Left ventricle myocardium inferior (tissue), 1 donor: ENCODE data around the gene TRMT112. TPM values are rescaled to one million over a fixed set of nuclear protein-coding genes. Genes with fewer than 3 reads are reported as not detected.
A peak's percentile ranks its signal among the peaks of the same experiment; 100 is the strongest.

Experiments
- DNase-seq: peaks from one replicate; pipeline ENCODE4 v3.0.0-alpha.2; 2020
- H3K27ac ChIP-seq: fragments of 200-600 bp; replicated peaks from 2 replicates; pipeline ENCODE4 v1.8.0; 2021
- H3K27me3 ChIP-seq: fragments of 200-600 bp; 2 replicates; pipeline ENCODE4 v1.8.0; 2021; ENCODE audit warnings: low read depth
- H3K36me3 ChIP-seq: fragments of 200-600 bp; 2 replicates; pipeline ENCODE4 v1.8.0; 2021
- H3K4me1 ChIP-seq: fragments of 200-600 bp; 2 replicates; pipeline ENCODE4 v1.8.0; 2021
- H3K4me3 ChIP-seq: fragments of 200-600 bp; 2 replicates; pipeline ENCODE4 v1.8.0; 2021; ENCODE audit warnings: mild to moderate bottlenecking, moderate library complexity
- H3K9me3 ChIP-seq: fragments of 200-600 bp; replicated peaks from 2 replicates; pipeline ENCODE4 v1.8.0; 2021
- intact Hi-C: fragments of 100-400 bp; cut with micrococcal nuclease; formaldehyde crosslinking; loops from one replicate; pipeline ENCODE4 v1.11.0; 2022
- total RNA-seq: library from RNA; stranded (reverse); fragmentation: NEBNext Ultra II Directional; extraction: Animal tissue kit (Norgen Biotek cat#: 25700); gene quantifications from one replicate; pipeline ENCODE4 v1.2.1, GENCODE V29; 2021
- TF ChIP-seq, protein P1 (sequence below): fragments of 200-600 bp; IDR thresholded peaks from 2 replicates; pipeline ENCODE4 v1.8.0; 2021; ENCODE audit warnings: antibody characterized with exemption, mild to moderate bottlenecking, borderline replicate concordance
- donor health status: DM: no; HTN: yes; CAD: no; lungs with severe emphysema.

The TRMT112 gene
- total RNA-seq, 1 donor from 2014 or later: 97.5 TPM

DNA sequence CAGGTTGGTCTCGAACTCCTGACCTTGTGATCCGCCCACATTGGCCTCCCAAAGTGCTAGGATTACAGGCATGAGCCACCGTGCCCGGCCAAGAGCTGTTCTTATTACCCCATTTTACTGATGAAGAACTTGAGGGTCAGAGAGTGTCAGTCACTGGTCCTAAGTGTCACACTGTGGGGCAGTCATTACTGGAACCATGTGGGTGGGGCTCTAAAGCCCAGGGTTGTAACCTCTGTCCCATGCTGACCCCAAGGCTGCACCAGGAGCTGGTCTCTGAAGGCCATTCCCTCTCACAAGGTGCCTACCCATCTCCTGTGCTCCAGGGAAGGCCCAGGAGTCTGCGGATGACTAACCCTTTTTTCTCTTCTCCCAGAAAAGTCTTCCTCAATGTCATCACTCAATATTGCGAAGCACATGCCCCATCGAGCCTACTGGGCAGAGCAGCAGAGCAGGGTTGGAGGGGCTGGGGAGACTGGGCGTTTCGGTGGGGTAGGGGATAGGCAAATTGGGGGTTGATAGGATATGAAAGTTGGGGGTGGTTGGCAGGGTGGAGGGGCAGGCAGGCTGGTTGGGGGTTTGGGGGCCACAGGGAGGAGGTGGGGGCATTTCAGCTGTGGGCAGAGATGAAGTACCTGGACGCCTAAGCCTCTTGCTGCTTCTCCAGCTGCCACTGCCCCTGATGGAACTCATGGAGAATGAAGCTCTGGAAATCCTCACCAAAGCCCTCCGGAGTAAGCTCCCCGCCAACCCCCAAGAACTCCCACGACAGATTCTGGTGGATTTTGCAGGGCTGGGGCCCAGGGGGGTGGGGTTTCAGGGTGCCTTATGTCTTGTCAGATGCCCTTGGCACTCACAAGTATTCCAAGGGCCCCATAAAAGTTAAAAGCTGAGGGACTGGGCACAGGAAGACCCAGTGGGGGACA is 14.0 kb downstream of the TRMT112 start:
- Histone ChIP-seq H3K9me3 (no peaks in the 10 kb centered on the region), H3K36me3 (peaks cover 7% of the 10 kb centered on the region), H3K27ac (peak overlapping the region; percentile 99), H3K4me3 (peak overlapping the region; percentile 77), H3K27me3 (peaks cover 25% of the 10 kb centered on the region), H3K4me1 (peaks cover 64% of the 10 kb centered on the region)
- intact Hi-C loops: loop anchor here (5.0 kb wide), 1 partner anchor 96 kb away; the partner anchor contains the start of gene FERMT3
- DNase-seq: no peak
- TF ChIP-seq, protein P1, sequence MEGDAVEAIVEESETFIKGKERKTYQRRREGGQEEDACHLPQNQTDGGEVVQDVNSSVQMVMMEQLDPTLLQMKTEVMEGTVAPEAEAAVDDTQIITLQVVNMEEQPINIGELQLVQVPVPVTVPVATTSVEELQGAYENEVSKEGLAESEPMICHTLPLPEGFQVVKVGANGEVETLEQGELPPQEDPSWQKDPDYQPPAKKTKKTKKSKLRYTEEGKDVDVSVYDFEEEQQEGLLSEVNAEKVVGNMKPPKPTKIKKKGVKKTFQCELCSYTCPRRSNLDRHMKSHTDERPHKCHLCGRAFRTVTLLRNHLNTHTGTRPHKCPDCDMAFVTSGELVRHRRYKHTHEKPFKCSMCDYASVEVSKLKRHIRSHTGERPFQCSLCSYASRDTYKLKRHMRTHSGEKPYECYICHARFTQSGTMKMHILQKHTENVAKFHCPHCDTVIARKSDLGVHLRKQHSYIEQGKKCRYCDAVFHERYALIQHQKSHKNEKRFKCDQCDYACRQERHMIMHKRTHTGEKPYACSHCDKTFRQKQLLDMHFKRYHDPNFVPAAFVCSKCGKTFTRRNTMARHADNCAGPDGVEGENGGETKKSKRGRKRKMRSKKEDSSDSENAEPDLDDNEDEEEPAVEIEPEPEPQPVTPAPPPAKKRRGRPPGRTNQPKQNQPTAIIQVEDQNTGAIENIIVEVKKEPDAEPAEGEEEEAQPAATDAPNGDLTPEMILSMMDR: no peak

DNA sequence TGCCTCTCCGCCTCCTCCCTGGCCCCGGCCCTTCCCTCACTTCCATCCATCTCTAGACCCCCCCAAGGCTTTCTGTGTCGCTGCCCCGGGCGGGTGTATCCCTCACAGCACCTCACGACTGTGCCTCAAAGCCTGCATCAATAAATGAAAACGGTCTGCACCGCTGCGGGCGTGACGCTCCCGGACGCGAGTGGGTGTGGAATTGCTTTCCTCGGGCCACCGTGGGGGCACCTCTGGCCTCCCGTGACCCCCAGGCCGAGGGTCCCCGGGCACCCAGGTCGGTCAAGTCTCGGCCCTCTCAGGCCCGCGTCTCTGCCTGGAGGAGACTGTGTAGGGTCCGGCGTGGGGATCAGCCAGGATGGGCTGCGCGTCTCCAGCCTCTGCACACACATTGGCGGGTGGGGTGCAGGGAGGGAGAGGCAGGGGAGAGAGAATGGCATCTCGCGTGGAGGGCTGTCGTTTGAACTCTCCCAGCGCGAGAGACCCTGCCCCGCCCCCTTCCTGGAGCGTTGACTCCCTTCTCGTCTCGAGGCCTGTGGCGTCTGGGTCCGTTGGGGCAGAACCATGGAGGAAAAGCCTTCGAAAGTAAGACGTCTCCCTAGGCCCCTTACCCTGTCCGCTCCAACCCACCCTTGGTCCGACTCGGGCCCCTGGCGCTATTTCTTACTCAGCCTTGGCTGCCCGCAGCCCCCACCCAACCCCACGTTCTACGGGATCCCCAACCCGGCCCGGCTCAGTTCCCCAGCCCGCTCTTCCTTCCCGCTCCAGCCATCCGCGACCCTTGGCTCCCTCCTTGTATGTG is 17.3 kb downstream of the TRMT112 start, which contains the start of gene CATSPERZ:
CATSPERZ (plus strand) TSS at position 512 of the 802 bp plus-strand sequence; CDS start at position 565, 53 bp downstream.
- intact Hi-C loops: loop anchor here (5.0 kb wide), 1 partner anchor 93 kb away; the partner anchor contains the start of gene FERMT3
- no peak for DNase-seq
- H3K9me3 ChIP-seq: no peaks in the 10 kb centered on the region
- peak within 1 kb of the TSS; percentile 40 for H3K27ac ChIP-seq
- peaks cover 58% of the 10 kb centered on the region for H3K27me3 ChIP-seq
- peak within 1 kb of the TSS; percentile 64 for H3K4me3 ChIP-seq
- TF ChIP-seq, protein P1: no peak
- peaks cover 41% of the 10 kb centered on the region for H3K4me1 ChIP-seq
- no peaks in the 10 kb centered on the region for H3K36me3 ChIP-seq

DNA sequence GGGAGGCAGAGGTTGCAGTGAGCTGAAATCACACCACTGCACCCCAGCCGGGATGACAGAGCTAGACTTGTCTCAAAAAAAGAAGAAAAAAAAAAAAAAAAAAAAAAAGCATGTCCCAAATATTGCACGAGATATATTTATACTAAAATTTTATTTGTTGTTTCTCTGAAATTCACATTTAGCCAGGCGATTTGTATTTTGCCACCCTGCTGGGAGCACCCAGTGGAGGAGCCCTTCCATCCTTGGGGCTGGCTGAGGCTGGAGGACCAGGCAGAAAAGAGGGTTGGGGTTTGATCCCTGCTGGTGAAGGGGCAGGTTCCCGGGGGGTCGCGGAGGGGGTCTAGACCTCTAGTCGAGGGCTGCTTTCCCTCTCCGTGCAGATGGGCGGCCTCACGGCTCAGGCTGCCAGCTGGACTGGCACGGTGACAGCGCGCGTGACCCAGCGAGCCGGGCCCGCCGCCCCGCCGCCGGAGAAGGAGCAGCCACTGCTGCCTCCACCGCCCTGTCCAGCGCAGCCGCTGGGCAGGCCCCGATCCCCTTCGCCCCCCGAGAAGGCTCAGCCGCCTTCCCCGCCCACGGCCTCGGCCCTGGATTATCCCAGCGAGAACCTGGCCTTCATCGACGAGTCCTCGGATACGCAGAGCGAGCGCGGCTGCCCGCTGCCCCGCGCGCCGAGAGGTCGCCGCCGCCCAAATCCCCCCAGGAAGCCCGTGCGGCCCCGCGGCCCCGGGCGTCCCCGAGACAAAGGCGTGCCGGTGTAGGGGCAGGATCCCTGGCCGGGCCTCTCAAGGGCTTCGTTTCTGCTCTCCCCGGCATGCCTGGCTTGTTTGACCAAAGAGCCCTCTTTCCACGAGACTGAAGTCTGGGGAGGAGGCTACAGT is 18.2 kb downstream of the TRMT112 start:
- Histone ChIP-seq H3K36me3 (no peaks in the 10 kb centered on the region), H3K4me3 (peak overlapping the region; percentile 64), H3K4me1 (peaks cover 35% of the 10 kb centered on the region), H3K9me3 (no peaks in the 10 kb centered on the region), H3K27me3 (peaks cover 66% of the 10 kb centered on the region), H3K27ac (peak overlapping the region; percentile 40)
- peak; percentile 70 for DNase-seq
- intact Hi-C loops: no loop called here
- TF ChIP-seq, protein P1: no peak

DNA sequence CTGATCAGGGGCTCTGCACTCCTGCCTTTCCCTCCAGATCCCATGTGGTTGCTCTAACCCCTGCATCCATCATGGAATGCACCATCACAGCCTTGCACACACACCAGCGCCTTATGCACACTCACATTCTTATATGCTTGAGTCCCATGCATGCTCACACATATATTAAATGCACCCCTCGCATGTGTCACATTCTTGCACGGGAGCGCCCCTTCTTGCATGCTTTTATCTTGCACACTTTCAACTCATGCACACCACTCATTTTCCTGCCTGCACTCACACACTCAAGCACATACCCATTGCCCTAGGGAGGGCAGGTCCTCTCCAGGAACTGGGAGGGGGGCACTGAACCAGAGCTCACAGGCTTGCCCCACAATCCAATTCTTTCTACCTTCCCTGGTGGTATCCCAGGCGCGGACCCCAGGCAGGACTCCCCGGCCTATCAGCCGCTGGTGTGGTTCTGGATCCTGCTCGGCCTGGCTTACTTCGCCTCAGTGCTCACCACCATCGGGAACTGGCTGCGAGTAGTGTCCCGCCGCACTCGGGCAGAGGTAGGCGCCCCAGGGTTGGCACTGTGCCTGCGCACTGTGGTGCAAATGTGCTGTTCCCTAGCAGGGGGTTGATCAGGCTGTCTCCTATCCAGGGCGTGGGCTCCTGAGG is 19.5 kb downstream of the TRMT112 start:
- Histone ChIP-seq H3K4me3 (no peak overlapping the region), H3K27me3 (peaks cover 80% of the 10 kb centered on the region), H3K27ac (no peak overlapping the region), H3K9me3 (no peaks in the 10 kb centered on the region), H3K36me3 (no peaks in the 10 kb centered on the region), H3K4me1 (peaks cover 28% of the 10 kb centered on the region)
- DNase-seq: no peak
- intact Hi-C loops: no loop called here
- TF ChIP-seq, protein P1: no peak
